ENCODE data around the gene PHRF1.

DNA sequence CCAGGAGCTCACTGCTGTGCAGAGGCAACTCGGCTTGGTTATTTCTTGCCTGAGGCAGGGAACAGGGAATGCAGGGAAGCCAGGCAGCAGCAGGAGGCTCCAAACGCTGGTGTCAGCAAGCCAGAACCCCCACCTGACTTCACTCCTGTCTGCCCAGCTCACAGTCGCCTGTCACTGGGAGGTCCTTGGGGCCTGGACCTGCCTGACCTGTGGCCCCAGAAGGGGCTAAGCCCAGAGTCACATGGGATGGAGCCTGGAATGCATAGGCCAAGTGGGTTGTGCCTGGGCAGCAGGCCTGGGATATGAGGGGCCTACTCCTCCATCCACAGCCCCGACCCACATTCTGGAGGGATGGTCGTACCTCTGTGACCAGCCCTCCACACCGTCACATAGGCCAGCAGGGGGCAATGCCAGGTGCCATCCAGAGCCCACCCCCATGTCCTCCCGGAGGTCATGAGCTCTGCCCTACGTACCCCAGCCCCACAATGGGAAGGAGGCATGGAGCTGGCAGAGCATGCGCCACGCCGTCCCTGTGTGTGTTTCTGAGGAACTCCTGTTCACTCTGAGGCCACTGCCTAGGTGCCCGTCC, 10.3 kb upstream of the PHRF1 start:
- TF ChIP-seq EZH2 (IDR thresholded peaks at IDR 0.05; ENCODE audit: borderline replicate concordance, low read depth, low read length, severe bottlenecking) = no peak
- no peak for TF ChIP-seq POLR2A (IDR thresholded peaks at IDR 0.05; ENCODE audit: low read depth, low read length)
- TF ChIP-seq, protein P1, sequence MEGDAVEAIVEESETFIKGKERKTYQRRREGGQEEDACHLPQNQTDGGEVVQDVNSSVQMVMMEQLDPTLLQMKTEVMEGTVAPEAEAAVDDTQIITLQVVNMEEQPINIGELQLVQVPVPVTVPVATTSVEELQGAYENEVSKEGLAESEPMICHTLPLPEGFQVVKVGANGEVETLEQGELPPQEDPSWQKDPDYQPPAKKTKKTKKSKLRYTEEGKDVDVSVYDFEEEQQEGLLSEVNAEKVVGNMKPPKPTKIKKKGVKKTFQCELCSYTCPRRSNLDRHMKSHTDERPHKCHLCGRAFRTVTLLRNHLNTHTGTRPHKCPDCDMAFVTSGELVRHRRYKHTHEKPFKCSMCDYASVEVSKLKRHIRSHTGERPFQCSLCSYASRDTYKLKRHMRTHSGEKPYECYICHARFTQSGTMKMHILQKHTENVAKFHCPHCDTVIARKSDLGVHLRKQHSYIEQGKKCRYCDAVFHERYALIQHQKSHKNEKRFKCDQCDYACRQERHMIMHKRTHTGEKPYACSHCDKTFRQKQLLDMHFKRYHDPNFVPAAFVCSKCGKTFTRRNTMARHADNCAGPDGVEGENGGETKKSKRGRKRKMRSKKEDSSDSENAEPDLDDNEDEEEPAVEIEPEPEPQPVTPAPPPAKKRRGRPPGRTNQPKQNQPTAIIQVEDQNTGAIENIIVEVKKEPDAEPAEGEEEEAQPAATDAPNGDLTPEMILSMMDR (IDR thresholded peaks at IDR 0.05; ENCODE audit: extremely low read depth in 1 of 2, insufficient read depth in 1 of 2, low read depth in 1 of 2, low read length in 2 of 2) = no peak
- no peak for TF ChIP-seq POLR2AphosphoS5 (IDR thresholded peaks at IDR 0.05; ENCODE audit: insufficient read depth, low read depth, low read length)
